ENCODE data around the gene FSTL4.

GRCh38 chr5:133311176-133311575 lies 301.2 kb downstream of the FSTL4 start:
- TF ChIP-seq POLR2AphosphoS5 (IDR thresholded peaks at IDR 0.05) (no peak), EZH2 (IDR thresholded peaks at IDR 0.05; ENCODE audit: borderline replicate concordance, insufficient read depth, low read length, poor library complexity, severe bottlenecking) (no peak), CTCF (IDR thresholded peaks at IDR 0.05; ENCODE audit: poor library complexity, severe bottlenecking) (no peak)

Data from neural cell (in vitro differentiated cells).